ENCODE measurements around the gene PAQR4.

Gene PAQR4

GRCh38 chr16:3004781-3005284 is 35.7 kb downstream of the PAQR4 start:
- H3K4me3 ChIP-seq (ENCODE audit: low read depth, low read length): peak overlapping the region; percentile 56
- DNase-seq (ENCODE audit: low read depth): peak; percentile 57
- no peak for TF ChIP-seq POLR2A (IDR thresholded peaks at IDR 0.05; ENCODE audit: extremely low read depth, insufficient read length)
- no peak for TF ChIP-seq CTCF (IDR thresholded peaks at IDR 0.05; ENCODE audit: low read depth, low read length)
- no peak for TF ChIP-seq MYC (IDR thresholded peaks at IDR 0.05; ENCODE audit: low read depth, low read length)
- no peak for TF ChIP-seq MAX (IDR thresholded peaks at IDR 0.05; ENCODE audit: low read depth, low read length)

GRCh38 chr16:3007059-3007956 is 38.2 kb downstream of the PAQR4 start:
- H3K4me3 ChIP-seq (ENCODE audit: low read depth, low read length): peak overlapping the region; percentile 27
- peak; percentile 77 for DNase-seq (ENCODE audit: low read depth)
- no peak for TF ChIP-seq MYC (IDR thresholded peaks at IDR 0.05; ENCODE audit: low read depth, low read length)
- TF ChIP-seq MAX (IDR thresholded peaks at IDR 0.05; ENCODE audit: low read depth, low read length): no peak
- no peak for TF ChIP-seq POLR2A (IDR thresholded peaks at IDR 0.05; ENCODE audit: extremely low read depth, insufficient read length)
- no peak for TF ChIP-seq CTCF (IDR thresholded peaks at IDR 0.05; ENCODE audit: low read depth, low read length)

GRCh38 chr16:3007957-3008689 is 39.0 kb downstream of the PAQR4 start:
- peak overlapping the region; percentile 27 for H3K4me3 ChIP-seq (ENCODE audit: low read depth, low read length)
- TF ChIP-seq MAX (IDR thresholded peaks at IDR 0.05; ENCODE audit: low read depth, low read length): peak; percentile 71; the same call in 1 of the 2 replicates
- TF ChIP-seq CTCF (IDR thresholded peaks at IDR 0.05; ENCODE audit: low read depth, low read length): no peak
- TF ChIP-seq MYC (IDR thresholded peaks at IDR 0.05; ENCODE audit: low read depth, low read length): peak; percentile 82
- peak; percentile 88 for DNase-seq (ENCODE audit: low read depth)

- DNase-seq (ENCODE audit: low read depth): peak; percentile 41
- TF ChIP-seq MAX (IDR thresholded peaks at IDR 0.05; ENCODE audit: low read depth, low read length): no peak
- TF ChIP-seq CTCF (IDR thresholded peaks at IDR 0.05; ENCODE audit: low read depth, low read length): no peak
- TF ChIP-seq POLR2A (IDR thresholded peaks at IDR 0.05; ENCODE audit: extremely low read depth, insufficient read length): no peak
- TF ChIP-seq MYC (IDR thresholded peaks at IDR 0.05; ENCODE audit: low read depth, low read length): no peak
- no peak overlapping the region for H3K4me3 ChIP-seq (ENCODE audit: low read depth, low read length)
These were observed 39.5 kb downstream of the PAQR4 start for GRCh38 chr16:3008690-3009037.

- H3K4me3 ChIP-seq (ENCODE audit: low read depth, low read length): no peak overlapping the region
- no peak for DNase-seq (ENCODE audit: low read depth)
- TF ChIP-seq POLR2A (IDR thresholded peaks at IDR 0.05; ENCODE audit: extremely low read depth, insufficient read length) (no peak), MYC (IDR thresholded peaks at IDR 0.05; ENCODE audit: low read depth, low read length) (no peak), MAX (IDR thresholded peaks at IDR 0.05; ENCODE audit: low read depth, low read length) (no peak), CTCF (IDR thresholded peaks at IDR 0.05; ENCODE audit: low read depth, low read length) (no peak)
These were observed 40.6 kb downstream of the PAQR4 start for GRCh38 chr16:3009568-3010390.

Measured in NB4 (cell line).